H9 (cell line): ENCODE measurements around the gene RDH13. TPM values are rescaled to one million over a fixed set of nuclear protein-coding genes. Genes with fewer than 3 reads are reported as not detected.

Experiments used
- DNase-seq: peaks from one replicate; pipeline ENCODE4 v3.0.0-alpha.2; 2017
- H2AFZ ChIP-seq: one replicate; pipeline ENCODE4 v1.6.1; 2013; ENCODE audit warnings: mild to moderate bottlenecking, low read length, control low read depth, moderate library complexity
- H2AK5ac ChIP-seq: 2 replicates; pipeline ENCODE4 v1.6.1; 2013; ENCODE audit warnings: low read length, control low read depth, mixed read lengths; ENCODE audit not compliant: insufficient read length
- H2BK120ac ChIP-seq: one replicate; pipeline ENCODE4 v1.6.1; 2013; ENCODE audit warnings: low read depth, mild to moderate bottlenecking, low read length, control low read depth, inconsistent platforms; ENCODE audit not compliant: poor library complexity, severe bottlenecking
- H2BK12ac ChIP-seq: 2 replicates; pipeline ENCODE4 v1.6.1; 2013; ENCODE audit warnings: low read length, control low read depth, mixed read lengths, low read depth; ENCODE audit not compliant: insufficient read length
- H2BK15ac ChIP-seq: 2 replicates; pipeline ENCODE4 v1.6.1; 2013; ENCODE audit warnings: low read depth, low read length, control low read depth
- H2BK20ac ChIP-seq: one replicate; pipeline ENCODE4 v1.6.1; 2013; ENCODE audit warnings: low read depth, mild to moderate bottlenecking, low read length, control low read depth, inconsistent platforms; ENCODE audit not compliant: poor library complexity, severe bottlenecking
- H2BK5ac ChIP-seq: 2 replicates; pipeline ENCODE4 v1.6.1; 2013; ENCODE audit warnings: low read length, control low read depth, mixed read lengths; ENCODE audit not compliant: insufficient read length
- H3K14ac ChIP-seq: 2 replicates; pipeline ENCODE4 v1.6.1; 2013; ENCODE audit warnings: low read length, control low read depth; ENCODE audit not compliant: insufficient read depth
- H3K18ac ChIP-seq: 2 replicates; pipeline ENCODE4 v1.6.1; 2013; ENCODE audit warnings: low read depth, mild to moderate bottlenecking, mixed read lengths, low read length, control low read depth; ENCODE audit not compliant: insufficient read length
- H3K23ac ChIP-seq: 2 replicates; pipeline ENCODE4 v1.6.1; 2013; ENCODE audit warnings: low read length, control low read depth, mixed read lengths, low read depth; ENCODE audit not compliant: insufficient read length
- H3K23me2 ChIP-seq: 2 replicates; pipeline ENCODE4 v1.6.1; 2013; ENCODE audit warnings: low read depth, mild to moderate bottlenecking, mixed read lengths, low read length, control low read depth; ENCODE audit not compliant: insufficient read length, poor library complexity, severe bottlenecking
- H3K27ac ChIP-seq: 2 replicates; pipeline ENCODE4 v1.5.1; 2013; ENCODE audit warnings: low read length, control low read depth, mixed read lengths, low read depth; ENCODE audit not compliant: insufficient read length
- H3K27me3 ChIP-seq: 2 replicates; pipeline ENCODE4 v1.6.1; 2013; ENCODE audit warnings: low read length, control low read depth, inconsistent platforms; ENCODE audit not compliant: insufficient read depth
- H3K4ac ChIP-seq: 2 replicates; pipeline ENCODE4 v1.6.1; 2013; ENCODE audit warnings: low read depth, mild to moderate bottlenecking, control low read depth, inconsistent platforms, low read length, moderate library complexity
- H3K4me1 ChIP-seq: 2 replicates; pipeline ENCODE4 v1.6.1; 2013; ENCODE audit warnings: low read length, control low read depth, inconsistent platforms; ENCODE audit not compliant: insufficient read depth
- H3K4me2 ChIP-seq: 2 replicates; pipeline ENCODE4 v1.6.1; 2013; ENCODE audit warnings: low read length, control low read depth, mixed read lengths; ENCODE audit not compliant: insufficient read length, insufficient read depth
- H3K56ac ChIP-seq: 2 replicates; pipeline ENCODE4 v1.6.1; 2013; ENCODE audit warnings: low read depth, mild to moderate bottlenecking, mixed read lengths, low read length, control low read depth; ENCODE audit not compliant: insufficient read length
- H3K79me1 ChIP-seq: 2 replicates; pipeline ENCODE4 v1.6.1; 2013; ENCODE audit warnings: low read depth, mild to moderate bottlenecking, moderate library complexity, low read length, control low read depth, inconsistent platforms; ENCODE audit not compliant: insufficient read depth, poor library complexity, severe bottlenecking
- H3K79me2 ChIP-seq: 2 replicates; pipeline ENCODE4 v1.6.1; 2013; ENCODE audit warnings: low read length, control low read depth, inconsistent platforms; ENCODE audit not compliant: insufficient read depth
- H3K9ac ChIP-seq: 2 replicates; pipeline ENCODE4 v1.6.1; 2013; ENCODE audit warnings: low read length, control low read depth, mixed read lengths; ENCODE audit not compliant: insufficient read length; ENCODE audit errors: extremely low read depth
- H3K9me3 ChIP-seq: one replicate; pipeline ENCODE4 v1.6.1; 2013; ENCODE audit warnings: low read depth, low read length, inconsistent platforms; ENCODE audit not compliant: control insufficient read depth
- H3T11ph ChIP-seq: one replicate; pipeline ENCODE4 v1.6.1; 2013; ENCODE audit warnings: mild to moderate bottlenecking, low read length, control low read depth, inconsistent platforms
- H4K20me1 ChIP-seq: one replicate; pipeline ENCODE4 v1.6.1; 2013; ENCODE audit not compliant: control insufficient read depth, insufficient read length, insufficient read depth
- H4K5ac ChIP-seq: 2 replicates; pipeline ENCODE4 v1.6.1; 2013; ENCODE audit warnings: low read depth, mild to moderate bottlenecking, mixed read lengths, low read length, control low read depth; ENCODE audit not compliant: insufficient read length
- H4K8ac ChIP-seq: replicated peaks from 2 replicates; pipeline ENCODE4 v1.6.1; 2013; ENCODE audit warnings: low read length, control low read depth, mixed read lengths, low read depth; ENCODE audit not compliant: insufficient read length
- H4K91ac ChIP-seq: 2 replicates; pipeline ENCODE4 v1.6.1; 2013; ENCODE audit warnings: low read depth, mild to moderate bottlenecking, moderate library complexity, mixed read lengths, low read length, control low read depth; ENCODE audit not compliant: insufficient read length
- H3K27ac Mint-ChIP-seq, 3 experiments: 2 replicates in 2 of 3; 3 replicates in 1 of 3; pipeline ENCODE4 v1.8.0; 2020 to 2021; ENCODE audit warnings: mixed read lengths in 3 of 3, mild to moderate bottlenecking in 1 of 3, moderate library complexity in 1 of 3
- H3K27me3 Mint-ChIP-seq: 2 replicates; pipeline ENCODE4 v1.8.0; 2021; ENCODE audit warnings: low read depth, mild to moderate bottlenecking, moderate library complexity, mixed read lengths
- H3K36me3 Mint-ChIP-seq, 3 experiments: 2 replicates in 2 of 3; 3 replicates in 1 of 3; pipeline ENCODE4 v1.8.0; 2020 to 2021; ENCODE audit warnings: low read depth in 3 of 3, mixed read lengths in 3 of 3; ENCODE audit not compliant: insufficient read depth in 1 of 3
- H3K4me1 Mint-ChIP-seq, 2 experiments: 2 replicates each; pipeline ENCODE4 v1.8.0; 2020; ENCODE audit warnings: mixed read lengths in 2 of 2
- H3K4me3 Mint-ChIP-seq, 2 experiments: 2 replicates in 1 of 2; 3 replicates in 1 of 2; pipeline ENCODE4 v1.8.0; 2020 to 2021; ENCODE audit warnings: mild to moderate bottlenecking in 2 of 2, mixed read lengths in 2 of 2, moderate library complexity in 1 of 2
- H3K9me3 Mint-ChIP-seq, 2 experiments: 2 replicates in 1 of 2; 3 replicates in 1 of 2; pipeline ENCODE4 v1.8.0; 2020; ENCODE audit warnings: mild to moderate bottlenecking in 2 of 2, mixed read lengths in 2 of 2, moderate library complexity in 1 of 2
- CTCF ChIP-seq: fragments of 200-600 bp; sonication (generic); conservative IDR thresholded peaks from 3 replicates; pipeline ENCODE4 v1.8.0; 2021; ENCODE audit warnings: antibody characterized with exemption, mild to moderate bottlenecking
- WGBS: extraction: QIAGEN DNeasy Blood & Tissue Kit; methylation state at CpG from one replicate; pipeline ENCODE4 v1.1.7; 2013; ENCODE audit warnings: missing lambda C conversion rate, low lambda C conversion rate, mixed read lengths; ENCODE audit not compliant: insufficient read length; ENCODE audit errors: extremely low coverage; 5-methylcytosine and 5-hydroxymethylcytosine counted together
- total RNA-seq: library from RNA; stranded (reverse); gene quantifications from 2 replicates; pipeline ENCODE4 v1.2.1, GENCODE V29; 2021

RDH13 gene
- total RNA-seq, 1 experiment from 2014 or later: 21.5 TPM

GRCh38 chr19:55091955-55092354 is 29.0 kb upstream of the RDH13 start:
- no peak overlapping the region for H2BK15ac ChIP-seq
- no peak overlapping the region for H3K27ac ChIP-seq
- H3K79me2 ChIP-seq: no peaks in the 10 kb centered on the region
- H3K18ac ChIP-seq: no peak overlapping the region
- H2AFZ ChIP-seq: no peak overlapping the region
- H3T11ph ChIP-seq: no peak overlapping the region
- H4K8ac ChIP-seq: no peak overlapping the region
- no peak overlapping the region for H4K5ac ChIP-seq
- no peak overlapping the region for H3K56ac ChIP-seq
- H3K27me3 ChIP-seq: no peaks in the 10 kb centered on the region
- H4K20me1 ChIP-seq: peaks cover 2% of the 10 kb centered on the region
- H3K23ac ChIP-seq: no peak overlapping the region
- no peak overlapping the region for H3K4ac ChIP-seq
- TF ChIP-seq CTCF: no peak
- Mint-ChIP-seq H3K4me1 (peaks cover 26 to 45% of the 10 kb centered on the region in 2 experiments), H3K27ac (peak overlapping the region in 1 of 3 experiments; percentile 77; a peak in 1 of 7 replicates), H3K4me3 (peak overlapping the region in 1 of 2 experiments; percentile 66; a peak in 3 of 5 replicates), H3K9me3 (no peaks in the 10 kb centered on the region), H3K27me3 (peaks cover 7% of the 10 kb centered on the region), H3K36me3 (peaks cover 13 to 27% (median 25%) of the 10 kb centered on the region in 3 experiments; a peak in 6 of 7 replicates)
- H4K91ac ChIP-seq: no peak overlapping the region
- no peak overlapping the region for H3K14ac ChIP-seq
- no peak overlapping the region for H2AK5ac ChIP-seq
- no peaks in the 10 kb centered on the region for H3K79me1 ChIP-seq
- H2BK5ac ChIP-seq: no peak overlapping the region
- no peak overlapping the region for H2BK12ac ChIP-seq
- no peak overlapping the region for H3K9ac ChIP-seq
- no peak overlapping the region for H2BK20ac ChIP-seq
- H2BK120ac ChIP-seq: no peak overlapping the region
- WGBS: no CpG with 5 or more reads among the region's 27 CpGs
- H3K4me1 ChIP-seq: peaks cover 9% of the 10 kb centered on the region; the same call in 1 of the 2 replicates
- no peaks in the 10 kb centered on the region for H3K9me3 ChIP-seq
- peaks cover 13% of the 10 kb centered on the region for H3K23me2 ChIP-seq
- peak overlapping the region; percentile 44 for H3K4me2 ChIP-seq
- peak; percentile 91 for DNase-seq
